Neuron (in vitro differentiated cells): Measurements from ENCODE around the gene POLR1B.
"Not testable (repeated sequence)": the region's sequence is repeated elsewhere in the genome, so short reads cannot be mapped to it uniquely, and the experiment has no call there.

Experiments used
- H2AFZ ChIP-seq: one replicate; pipeline ENCODE4 v1.6.1; 2013; ENCODE audit warnings: low read depth, mild to moderate bottlenecking, inconsistent platforms, low read length, moderate library complexity
- H3K27me3 ChIP-seq: one replicate; pipeline ENCODE4 v1.6.1; 2013; ENCODE audit warnings: low read length; ENCODE audit not compliant: insufficient read depth
- H3K36me3 ChIP-seq: one replicate; pipeline ENCODE4 v1.6.1; 2013; ENCODE audit warnings: low read length; ENCODE audit not compliant: insufficient read depth
- H3K4me1 ChIP-seq: one replicate; pipeline ENCODE4 v1.6.1; 2013; ENCODE audit warnings: low read length; ENCODE audit not compliant: insufficient read depth
- H3K4me3 ChIP-seq: 2 replicates; pipeline ENCODE4 v1.5.1; 2013; ENCODE audit warnings: mild to moderate bottlenecking, low read length, moderate library complexity
- H3K9me3 ChIP-seq: one replicate; pipeline ENCODE4 v1.6.1; 2013; ENCODE audit warnings: low read length

The POLR1B gene

GRCh38 chr2:112566508-112566907 is 24.2 kb downstream of the POLR1B start:
- H3K27me3 ChIP-seq, H3K4me3 ChIP-seq, H3K4me1 ChIP-seq, H3K9me3 ChIP-seq, H2AFZ ChIP-seq: not testable (repeated sequence)
- H3K36me3 ChIP-seq, result peaks cover 73% of the 10 kb centered on the region

- Histone ChIP-seq H3K9me3 (peaks cover 4% of the 10 kb centered on the region), H3K4me3 (no peak overlapping the region), H3K4me1 (no peaks in the 10 kb centered on the region), H2AFZ (no peak overlapping the region), H3K27me3 (no peaks in the 10 kb centered on the region), H3K36me3 (peaks cover 86% of the 10 kb centered on the region)
These were observed 29.7 kb downstream of the POLR1B start for GRCh38 chr2:112572005-112572404.

- H3K4me3 ChIP-seq, result no peak overlapping the region
- H3K9me3 ChIP-seq, result no peaks in the 10 kb centered on the region
- peaks cover 37% of the 10 kb centered on the region for H3K36me3 ChIP-seq
- no peaks in the 10 kb centered on the region for H3K4me1 ChIP-seq
- no peak overlapping the region for H2AFZ ChIP-seq
- H3K27me3 ChIP-seq, result no peaks in the 10 kb centered on the region
These were observed 35.5 kb downstream of the POLR1B start for GRCh38 chr2:112577756-112578155.

- Histone ChIP-seq H3K9me3 (no peaks in the 10 kb centered on the region), H3K27me3 (no peaks in the 10 kb centered on the region), H3K36me3 (peaks cover 27% of the 10 kb centered on the region), H3K4me1 (peaks cover 8% of the 10 kb centered on the region), H3K4me3 (no peak overlapping the region), H2AFZ (no peak overlapping the region)
These were observed 37.0 kb downstream of the POLR1B start for GRCh38 chr2:112579241-112579640.

- H3K4me3 ChIP-seq, result no peak overlapping the region
- H3K4me1 ChIP-seq, result peaks cover 11% of the 10 kb centered on the region
- H2AFZ ChIP-seq, result no peak overlapping the region
- no peaks in the 10 kb centered on the region for H3K27me3 ChIP-seq
- no peaks in the 10 kb centered on the region for H3K9me3 ChIP-seq
- H3K36me3 ChIP-seq, result peaks cover 19% of the 10 kb centered on the region
These were observed 37.8 kb downstream of the POLR1B start for GRCh38 chr2:112580084-112580483.

- Histone ChIP-seq H3K4me3 (no peak overlapping the region), H2AFZ (no peak overlapping the region), H3K9me3 (no peaks in the 10 kb centered on the region), H3K4me1 (peaks cover 17% of the 10 kb centered on the region), H3K27me3 (no peaks in the 10 kb centered on the region), H3K36me3 (peaks cover 8% of the 10 kb centered on the region)
These were observed 40.1 kb downstream of the POLR1B start for GRCh38 chr2:112582314-112582746.

GRCh38 chr2:112583497-112584133 is 41.4 kb downstream of the POLR1B start:
- peak overlapping the region; percentile 83 for H3K4me3 ChIP-seq

GRCh38 chr2:112584134-112584890 is 42.0 kb downstream of the POLR1B start, which contains the start of gene CHCHD5:
TSS of gene CHCHD5 (plus strand) at chr2:112584609. CDS start at chr2:112584648, 39 bp downstream.
- Histone ChIP-seq H3K4me3 (peak within 1 kb of the TSS; percentile 83), H3K27me3 (no peaks in the 10 kb centered on the region), H2AFZ (peak within 1 kb of the TSS; percentile 69), H3K9me3 (no peaks in the 10 kb centered on the region), H3K4me1 (peaks cover 17% of the 10 kb centered on the region), H3K36me3 (peaks cover 22% of the 10 kb centered on the region)

More at GRCh38 chr2:112583497-112584133, 41.4 kb downstream of the POLR1B start:
- Histone ChIP-seq H3K9me3 (no peaks in the 10 kb centered on the region), H3K4me1 (peaks cover 17% of the 10 kb centered on the region), H3K27me3 (no peaks in the 10 kb centered on the region), H3K36me3 (peaks cover 18% of the 10 kb centered on the region), H2AFZ (peak overlapping the region; percentile 69)

- H3K27me3 ChIP-seq, result no peaks in the 10 kb centered on the region
- H2AFZ ChIP-seq, result peak overlapping the region; percentile 61
- H3K9me3 ChIP-seq, result no peaks in the 10 kb centered on the region
- peaks cover 17% of the 10 kb centered on the region for H3K4me1 ChIP-seq
- peaks cover 26% of the 10 kb centered on the region for H3K36me3 ChIP-seq
- H3K4me3 ChIP-seq, result peak overlapping the region; percentile 83
These were observed 42.6 kb downstream of the POLR1B start for GRCh38 chr2:112584891-112585250.

- H3K36me3 ChIP-seq, result peaks cover 26% of the 10 kb centered on the region
- no peaks in the 10 kb centered on the region for H3K9me3 ChIP-seq
- peak overlapping the region; percentile 83 for H3K4me3 ChIP-seq
- no peak overlapping the region for H2AFZ ChIP-seq
- peaks cover 17% of the 10 kb centered on the region for H3K4me1 ChIP-seq
- no peaks in the 10 kb centered on the region for H3K27me3 ChIP-seq
These were observed 43.1 kb downstream of the POLR1B start for GRCh38 chr2:112585400-112585799.

GRCh38 chr2:112585873-112586464 is 43.7 kb downstream of the POLR1B start:
- Histone ChIP-seq H2AFZ (no peak overlapping the region), H3K36me3 (peaks cover 26% of the 10 kb centered on the region), H3K4me3 (no peak overlapping the region), H3K27me3 (no peaks in the 10 kb centered on the region), H3K9me3 (no peaks in the 10 kb centered on the region), H3K4me1 (peaks cover 17% of the 10 kb centered on the region)

- Histone ChIP-seq H3K27me3 (no peaks in the 10 kb centered on the region), H3K36me3 (peaks cover 26% of the 10 kb centered on the region), H3K4me3 (no peak overlapping the region), H2AFZ (no peak overlapping the region), H3K9me3 (no peaks in the 10 kb centered on the region), H3K4me1 (peaks cover 10% of the 10 kb centered on the region)
These were observed 46.4 kb downstream of the POLR1B start for GRCh38 chr2:112588611-112589045.

GRCh38 chr2:112591413-112591812 is 49.1 kb downstream of the POLR1B start:
- Histone ChIP-seq H3K36me3 (peaks cover 22% of the 10 kb centered on the region), H2AFZ (no peak overlapping the region), H3K4me3 (no peak overlapping the region), H3K9me3 (no peaks in the 10 kb centered on the region), H3K27me3 (no peaks in the 10 kb centered on the region), H3K4me1 (no peaks in the 10 kb centered on the region)
